HFF-Myc (cell line): Measurements from ENCODE around the gene WDCP.

Experiments
- DNase-seq: peaks from one replicate; pipeline ENCODE4 v3.0.0-alpha.2; 2011; ENCODE audit warnings: low read depth; ENCODE audit errors: extremely low read depth
- H3K4me3 ChIP-seq: replicated peaks from 2 replicates; pipeline ENCODE4 v1.5.1; 2011; ENCODE audit warnings: low read depth, mild to moderate bottlenecking, control low read depth, low read length
- TF ChIP-seq, protein P1 (sequence below): IDR thresholded peaks from 2 replicates; pipeline ENCODE4 v1.5.1; 2012; ENCODE audit warnings: mild to moderate bottlenecking, low read depth, low read length, control low read depth; ENCODE audit errors: missing control alignments

The WDCP gene

DNA sequence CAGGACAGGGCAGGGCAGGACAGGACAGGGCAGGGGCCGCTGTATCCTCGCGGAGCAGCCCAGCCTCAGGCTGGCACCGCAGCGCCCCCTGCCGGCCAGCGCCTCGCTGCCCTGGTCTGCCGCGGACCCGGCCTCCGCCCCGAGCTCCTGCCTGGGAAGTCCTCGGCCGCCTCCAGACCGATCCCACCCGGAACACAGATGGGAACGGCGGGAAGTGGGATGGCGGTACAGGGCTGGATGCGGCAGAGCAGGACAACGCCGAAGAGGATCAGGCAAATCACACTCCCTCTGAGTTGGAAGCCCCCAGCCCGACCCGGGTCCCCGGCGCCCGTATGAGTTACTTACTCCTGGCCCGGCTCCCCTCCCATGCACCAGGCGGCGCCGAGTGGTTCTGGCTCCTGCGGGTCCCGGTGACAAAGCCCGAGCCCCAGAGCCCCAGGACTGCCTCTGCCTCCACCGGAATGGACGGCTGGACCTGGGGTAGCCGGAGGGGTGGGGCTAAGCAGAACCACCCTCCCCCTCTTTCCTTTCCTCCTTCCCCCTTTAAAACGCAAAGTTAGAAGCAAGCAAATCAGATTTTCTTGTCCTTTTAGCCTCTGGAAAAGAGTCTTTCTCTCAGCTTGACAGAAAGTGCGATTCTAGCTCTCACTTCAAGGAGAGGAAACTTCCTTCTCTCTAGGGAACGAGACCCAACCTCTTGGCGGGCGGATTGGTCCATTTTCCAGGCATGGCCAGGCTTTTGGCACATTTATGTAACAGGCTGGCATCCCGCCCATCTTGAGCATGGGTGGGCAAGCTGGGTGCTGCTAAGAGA is 37.4 kb upstream of the WDCP start, which contains the start of gene TP53I3:
Gene TP53I3 (minus strand): TSS at position 449 of the 814 bp plus-strand sequence. CDS start 508 bp downstream, outside the sequence.
- peak; percentile 66 for DNase-seq
- TF ChIP-seq, protein P1, sequence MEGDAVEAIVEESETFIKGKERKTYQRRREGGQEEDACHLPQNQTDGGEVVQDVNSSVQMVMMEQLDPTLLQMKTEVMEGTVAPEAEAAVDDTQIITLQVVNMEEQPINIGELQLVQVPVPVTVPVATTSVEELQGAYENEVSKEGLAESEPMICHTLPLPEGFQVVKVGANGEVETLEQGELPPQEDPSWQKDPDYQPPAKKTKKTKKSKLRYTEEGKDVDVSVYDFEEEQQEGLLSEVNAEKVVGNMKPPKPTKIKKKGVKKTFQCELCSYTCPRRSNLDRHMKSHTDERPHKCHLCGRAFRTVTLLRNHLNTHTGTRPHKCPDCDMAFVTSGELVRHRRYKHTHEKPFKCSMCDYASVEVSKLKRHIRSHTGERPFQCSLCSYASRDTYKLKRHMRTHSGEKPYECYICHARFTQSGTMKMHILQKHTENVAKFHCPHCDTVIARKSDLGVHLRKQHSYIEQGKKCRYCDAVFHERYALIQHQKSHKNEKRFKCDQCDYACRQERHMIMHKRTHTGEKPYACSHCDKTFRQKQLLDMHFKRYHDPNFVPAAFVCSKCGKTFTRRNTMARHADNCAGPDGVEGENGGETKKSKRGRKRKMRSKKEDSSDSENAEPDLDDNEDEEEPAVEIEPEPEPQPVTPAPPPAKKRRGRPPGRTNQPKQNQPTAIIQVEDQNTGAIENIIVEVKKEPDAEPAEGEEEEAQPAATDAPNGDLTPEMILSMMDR: peak; percentile 89
- H3K4me3 ChIP-seq: peak within 1 kb of the TSS; percentile 73

DNA sequence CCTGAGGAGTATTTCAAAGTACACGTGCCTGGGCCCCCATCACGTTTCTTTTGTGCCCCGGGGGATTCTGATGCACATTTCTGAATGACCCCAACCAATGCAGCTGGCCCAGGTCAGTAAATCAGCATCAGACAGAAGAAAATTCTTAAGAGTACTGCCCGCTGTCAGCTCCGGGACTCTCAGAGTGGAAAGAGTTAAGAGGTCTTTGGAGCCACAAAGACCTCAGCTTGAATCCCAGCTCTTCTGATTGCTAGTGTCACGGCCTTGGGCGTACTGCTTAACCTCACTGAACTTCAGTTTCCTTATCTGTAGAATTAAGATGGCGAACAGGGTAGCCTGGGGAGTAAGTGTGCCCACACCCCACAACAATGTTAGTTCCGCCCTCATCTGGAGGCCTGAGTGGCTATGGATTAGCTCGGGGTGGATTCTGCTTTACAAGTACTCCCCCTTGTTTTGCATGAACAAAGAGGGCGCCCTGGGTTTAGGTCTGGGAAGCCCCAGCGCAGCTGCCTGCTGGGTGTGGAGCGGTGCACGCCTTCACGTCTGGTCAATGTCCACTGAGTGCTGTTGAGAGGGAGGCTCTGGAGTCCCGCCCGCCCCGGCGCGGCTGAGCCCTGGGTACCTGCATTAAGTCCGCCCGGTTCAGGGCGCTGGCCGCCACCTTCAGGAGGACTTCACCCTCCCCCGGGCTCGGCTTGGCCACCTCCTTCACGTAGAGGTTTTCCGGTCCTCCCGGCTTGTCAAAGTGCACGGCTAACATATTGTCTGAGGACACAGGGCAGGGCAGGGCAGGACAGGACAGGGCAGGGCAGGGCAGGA is 36.6 kb upstream of the WDCP start:
- peak; percentile 64 for DNase-seq
- TF ChIP-seq, protein P1: no peak
- peak overlapping the region; percentile 73 for H3K4me3 ChIP-seq

DNA sequence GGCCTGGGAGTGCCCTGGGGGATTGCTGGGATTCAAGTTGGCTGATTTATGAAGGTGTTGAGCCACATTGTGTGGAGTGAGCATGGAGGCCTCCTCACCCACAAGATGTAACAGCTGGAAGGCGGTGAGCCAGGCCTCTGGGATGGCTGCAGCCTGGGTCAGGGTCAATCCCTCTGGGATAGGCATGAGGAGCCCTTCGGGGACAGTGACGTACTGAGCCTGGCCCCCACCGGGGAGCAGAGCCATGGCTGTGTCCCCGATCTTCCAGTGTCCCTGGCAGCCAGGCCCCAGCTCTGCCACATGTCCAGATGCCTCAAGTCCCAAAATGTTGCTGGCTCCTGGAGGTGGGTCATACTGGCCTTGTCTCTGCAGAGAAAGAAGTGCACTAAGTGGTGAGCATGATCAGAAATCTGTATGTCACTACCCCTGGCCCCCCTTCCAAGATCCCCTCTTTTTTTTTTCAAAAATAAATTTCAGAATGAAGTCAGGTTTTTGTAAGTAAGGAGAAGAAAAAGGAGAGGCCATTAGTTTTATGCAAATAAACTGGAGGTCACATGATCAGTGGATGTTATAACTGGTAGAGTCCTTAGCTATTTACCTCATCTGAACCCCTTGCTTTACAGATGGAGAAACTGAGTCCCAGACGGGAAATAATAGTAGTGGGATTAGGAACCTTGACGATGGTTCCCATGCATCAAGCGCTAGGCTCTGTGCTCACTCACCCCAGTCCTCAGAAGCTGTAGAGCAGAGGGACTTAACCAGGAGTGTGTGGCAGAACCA is 35.8 kb upstream of the WDCP start:
- H3K4me3 ChIP-seq: peak overlapping the region; percentile 73
- no peak for DNase-seq
- TF ChIP-seq, protein P1: no peak

DNA sequence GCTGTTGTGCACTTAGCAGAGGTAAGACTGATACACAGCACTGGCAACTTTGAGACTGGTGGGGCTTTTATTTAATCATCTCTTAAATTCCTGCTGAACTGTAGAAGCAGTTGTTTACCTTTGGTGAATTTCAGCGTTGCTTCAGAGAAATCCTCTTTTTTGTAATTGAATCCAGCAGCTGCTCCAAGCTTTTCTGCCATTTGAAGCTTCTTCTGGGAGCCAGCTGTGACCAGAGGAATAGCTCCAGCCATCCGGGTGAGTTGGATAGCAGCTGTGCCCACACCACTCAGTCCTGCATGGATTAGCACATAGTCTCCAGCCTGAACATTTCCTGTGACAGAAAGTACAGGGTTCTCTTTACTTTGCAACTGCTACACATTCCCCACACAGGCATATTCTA is 33.5 kb upstream of the WDCP start:
- TF ChIP-seq, protein P1: no peak
- no peak for DNase-seq
- H3K4me3 ChIP-seq: no peak overlapping the region

DNA sequence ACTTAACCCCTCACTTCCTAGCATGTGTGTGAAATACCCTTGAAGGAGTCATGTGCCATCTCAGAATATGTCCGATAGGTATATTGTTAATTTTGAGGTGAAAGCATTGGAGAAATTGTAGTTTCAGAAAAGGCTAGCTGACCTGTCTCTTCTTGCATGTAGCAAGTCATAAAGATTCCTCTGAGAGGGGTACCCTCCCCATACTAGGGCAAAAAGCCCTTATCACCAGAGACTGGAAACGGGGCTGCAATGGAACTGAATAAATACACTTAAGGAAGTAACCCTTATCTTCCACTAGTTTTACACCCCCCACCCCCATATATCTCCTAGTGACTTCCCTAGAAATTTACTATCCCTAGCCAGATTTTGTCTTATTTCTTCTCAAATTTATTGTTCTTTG is 30.7 kb upstream of the WDCP start:
- peak overlapping the region; percentile 90 for H3K4me3 ChIP-seq
- no peak for DNase-seq
- TF ChIP-seq, protein P1: no peak

DNA sequence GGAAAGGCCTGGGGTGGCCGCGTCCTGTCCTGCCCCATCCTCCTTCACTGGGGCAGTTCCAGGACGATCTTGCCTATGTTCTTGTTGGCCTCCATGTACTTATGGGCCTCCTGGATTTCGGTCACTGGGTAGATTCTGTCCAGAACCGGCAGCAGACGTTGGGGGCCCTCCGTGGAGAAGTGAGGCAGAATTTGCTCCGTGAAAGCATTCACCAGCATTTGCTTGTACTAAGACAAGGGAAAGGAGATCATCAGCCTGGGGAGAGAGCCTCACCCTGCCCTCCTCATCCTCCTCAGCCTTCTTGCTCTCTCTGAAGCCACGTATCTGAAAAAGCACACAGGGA is 30.3 kb upstream of the WDCP start:
- H3K4me3 ChIP-seq: peak overlapping the region; percentile 90
- TF ChIP-seq, protein P1: no peak
- DNase-seq: no peak
